ENCODE results near the gene TSPAN5.

Gene TSPAN5

DNA sequence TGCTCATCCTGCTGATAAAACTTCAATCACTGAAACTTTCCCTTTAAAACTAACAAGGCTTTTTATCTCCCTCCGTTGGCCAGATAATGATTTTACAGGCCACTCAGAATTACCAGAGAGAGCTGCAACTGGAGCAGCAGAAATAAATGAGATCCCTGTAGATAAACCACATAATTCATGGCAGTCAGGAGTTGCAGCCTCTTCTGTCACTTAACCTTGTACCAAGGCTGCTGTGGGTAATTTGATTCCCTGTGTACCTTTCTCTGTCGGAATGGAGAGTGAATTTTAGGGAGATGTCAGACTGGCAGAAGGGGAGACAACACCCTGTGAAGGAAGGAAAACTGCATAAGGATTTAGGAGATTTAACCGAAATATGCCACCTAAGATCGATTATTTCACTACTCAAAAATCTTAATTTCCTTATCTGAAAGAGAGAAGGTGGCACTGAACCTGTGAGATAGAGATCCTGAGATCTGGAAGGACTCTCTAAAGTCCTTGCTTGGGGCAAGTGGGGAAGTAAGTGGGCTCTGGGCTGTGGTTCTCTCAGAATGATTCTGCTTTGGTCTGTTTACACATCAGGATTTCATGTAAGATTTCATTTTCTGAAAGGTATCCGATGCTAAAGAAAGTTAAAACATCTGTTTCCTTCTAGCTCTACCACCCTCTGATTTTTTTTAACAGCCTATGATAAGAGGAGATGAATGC lies 14.3 kb upstream of the TSPAN5 start:
- no peak for DNase-seq

DNA sequence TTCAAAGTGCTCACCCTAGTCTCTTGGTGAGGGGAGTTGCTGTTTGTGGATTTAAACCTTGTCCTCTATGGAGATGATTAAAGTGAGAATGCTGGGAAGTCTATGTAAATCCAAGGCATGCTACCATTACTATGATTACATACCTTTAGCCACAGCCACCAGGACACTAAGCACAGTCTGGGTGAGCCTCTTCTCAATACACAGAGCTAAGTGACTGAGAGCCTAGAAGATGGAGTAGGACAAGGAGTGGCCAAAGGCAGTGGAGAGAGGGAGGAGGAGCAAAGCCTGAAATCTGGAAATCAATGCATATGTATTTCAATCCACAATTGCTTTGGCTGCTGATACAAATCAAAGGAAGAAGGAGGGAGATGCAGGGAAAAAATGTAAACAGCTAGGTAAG lies 12.7 kb upstream of the TSPAN5 start:
- no peak for DNase-seq

DNA sequence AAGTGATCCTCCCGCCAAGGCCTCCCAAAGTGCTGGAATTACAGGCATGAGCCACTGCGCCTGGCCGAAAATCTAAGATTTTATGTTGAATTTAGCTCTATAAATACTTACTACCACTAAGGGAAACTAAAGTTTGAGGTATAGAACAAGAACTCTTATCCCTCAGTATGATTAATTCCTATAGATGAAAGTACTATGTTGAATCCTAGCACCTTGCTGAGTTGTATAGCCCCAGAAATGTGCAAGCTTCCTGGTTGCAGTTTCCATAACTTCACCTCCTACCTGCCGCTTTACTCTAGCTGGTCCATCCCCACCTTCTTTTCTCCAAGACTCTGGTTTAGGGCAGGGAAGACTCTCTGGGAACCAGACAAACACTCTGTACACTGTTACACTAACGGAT lies 11.8 kb upstream of the TSPAN5 start:
- DNase-seq: no peak

DNA sequence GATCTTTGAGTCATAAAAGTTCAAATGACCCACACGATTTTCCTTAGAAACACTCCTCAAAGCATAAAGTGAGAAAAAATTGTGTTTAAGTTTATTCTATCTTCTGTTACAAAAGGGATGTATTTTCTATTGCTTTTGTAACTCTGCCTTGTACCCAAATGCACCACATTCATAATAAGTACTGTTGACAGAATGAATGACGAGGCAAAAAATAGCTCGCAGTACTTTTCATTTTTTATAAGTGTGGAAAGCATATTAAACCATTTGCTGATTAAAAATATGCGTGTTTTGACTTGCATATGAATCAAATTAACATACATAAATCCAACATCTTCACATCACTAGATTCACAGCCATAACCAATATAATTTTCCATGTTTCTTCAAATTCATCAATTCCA lies 11.2 kb upstream of the TSPAN5 start:
- no peak for DNase-seq

DNA sequence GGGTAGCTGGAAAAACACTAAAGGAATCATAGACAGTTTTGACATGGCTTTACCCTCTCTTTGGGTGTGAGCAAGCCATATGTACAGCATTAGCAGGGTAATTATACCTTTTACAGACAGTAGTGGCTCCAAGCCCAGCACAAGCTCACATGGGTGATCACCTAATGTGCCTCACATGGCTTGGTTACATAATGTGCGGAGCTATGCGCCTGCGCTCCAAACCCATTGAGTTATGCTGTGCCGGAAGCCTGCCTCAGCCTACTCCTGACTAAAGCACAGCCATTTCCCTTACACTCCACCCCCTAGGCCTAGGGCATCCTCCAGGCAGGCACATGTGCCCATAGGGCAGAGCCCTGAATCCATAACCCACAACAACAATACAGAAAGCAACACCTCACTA lies 6.5 kb upstream of the TSPAN5 start:
- no peak for DNase-seq

DNA sequence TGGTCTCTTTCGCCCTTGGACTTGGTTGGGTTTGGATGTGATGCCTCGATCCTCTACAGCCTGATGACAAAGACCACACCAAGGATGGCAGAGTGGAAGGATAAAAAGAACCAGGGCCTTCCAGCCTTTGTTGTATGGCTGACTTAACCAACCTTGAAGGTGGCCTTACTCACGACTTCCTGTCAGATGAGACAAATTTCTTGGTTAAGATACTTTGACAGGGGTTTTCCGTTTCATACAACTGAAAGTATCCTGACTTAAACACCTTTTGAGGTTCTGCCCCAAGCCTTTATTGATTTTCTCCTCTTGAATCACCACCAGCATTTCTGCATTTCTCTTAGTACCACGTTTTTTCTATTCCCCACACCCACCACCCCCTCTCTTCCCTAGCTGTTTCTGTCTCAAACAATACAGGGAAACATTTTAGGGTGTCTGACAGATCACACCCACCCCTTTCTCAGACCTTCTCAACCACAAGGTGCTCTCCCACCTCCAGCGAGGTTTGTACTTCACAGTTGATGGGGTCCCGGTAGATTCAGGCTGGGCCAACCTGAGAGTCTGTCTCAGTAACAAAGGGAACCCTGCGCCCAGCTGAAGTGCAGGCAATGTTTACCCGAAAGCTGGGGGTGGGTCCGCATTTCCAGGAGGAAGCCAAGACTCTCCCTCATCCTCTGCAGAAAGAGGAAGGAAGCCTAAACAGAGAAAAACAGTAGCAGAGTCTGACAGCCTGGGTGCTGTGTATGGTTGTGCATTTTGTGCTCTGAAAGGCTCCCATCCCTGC lies 5.0 kb upstream of the TSPAN5 start:
- DNase-seq: no peak

DNA sequence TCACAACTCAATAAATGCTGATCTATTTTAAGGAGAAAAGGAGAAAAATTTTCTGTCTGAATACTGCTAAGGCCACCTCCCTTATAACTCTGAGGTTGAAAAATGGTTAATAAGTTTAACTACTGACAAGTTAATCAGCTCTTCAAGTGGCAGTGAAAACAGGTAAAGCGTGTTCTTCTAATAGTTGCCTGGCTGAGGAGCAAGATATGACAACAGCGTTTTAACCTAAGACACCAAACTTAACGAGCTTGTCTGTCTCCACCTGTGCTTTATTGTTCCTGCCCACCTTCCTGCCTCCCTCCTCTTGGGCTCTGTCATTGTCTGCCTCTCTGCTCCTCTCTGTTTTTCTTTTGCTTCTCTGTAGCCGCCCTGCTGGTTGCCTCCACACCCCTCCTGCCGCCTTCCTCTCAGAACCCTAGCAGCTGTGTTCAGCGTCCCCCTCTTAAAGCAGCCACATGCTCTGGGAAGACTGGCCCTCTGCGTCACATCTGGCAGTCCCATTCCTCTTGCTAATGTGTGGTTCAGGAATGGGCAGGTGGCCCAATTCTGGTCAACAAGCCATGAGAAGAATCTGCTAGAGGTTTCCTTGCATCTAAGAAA lies 4.3 kb upstream of the TSPAN5 start:
- no peak for DNase-seq

DNA sequence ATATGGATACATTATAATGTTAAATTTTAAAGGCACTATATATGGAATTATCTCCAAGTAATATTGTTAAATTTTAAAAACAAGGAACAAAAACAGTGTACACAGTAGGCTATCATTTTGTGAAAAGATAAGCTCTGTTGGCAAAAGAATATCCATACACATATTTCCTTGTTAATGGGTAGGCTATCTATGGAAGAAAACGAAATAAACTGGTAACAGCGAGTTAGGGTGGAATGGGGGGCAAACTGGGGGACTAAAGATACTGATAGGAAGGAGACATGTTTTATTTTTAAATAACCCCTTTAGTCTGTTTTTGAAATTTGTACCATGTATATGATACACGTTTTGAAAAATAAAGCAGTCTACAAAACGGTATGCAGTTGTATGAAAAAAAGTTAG lies 3.6 kb upstream of the TSPAN5 start:
- no peak for DNase-seq

DNA sequence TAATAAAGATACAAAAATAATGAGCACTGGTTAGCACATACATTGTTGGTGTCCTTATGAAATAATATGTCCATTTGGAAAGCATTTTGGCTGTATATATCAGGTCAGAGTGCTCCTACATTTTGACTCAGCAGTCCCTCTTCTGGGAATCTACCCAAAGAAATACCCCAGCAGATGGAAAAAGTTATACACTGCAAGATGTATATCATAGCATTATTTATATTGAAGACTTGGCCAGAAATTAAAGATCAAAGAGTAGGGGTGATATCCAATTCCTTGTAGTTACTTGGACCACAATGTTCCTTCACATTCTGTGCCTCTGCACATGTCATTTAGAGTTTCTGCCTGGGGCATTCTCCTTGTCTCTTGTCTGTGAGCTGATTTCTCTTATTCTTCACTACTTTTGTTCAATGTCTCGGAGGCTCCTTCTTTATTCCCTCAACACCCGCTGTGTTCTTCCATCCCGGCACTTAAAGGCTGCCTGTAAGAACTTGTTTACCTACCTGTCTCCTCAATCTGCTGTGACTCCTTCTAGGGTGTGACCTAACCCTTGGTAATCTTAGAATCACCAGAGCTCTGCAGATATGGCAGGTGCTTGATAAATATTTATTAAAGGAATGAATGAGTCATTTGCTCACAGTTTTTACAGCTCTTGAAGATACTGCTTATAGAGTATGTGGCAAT lies 3.1 kb upstream of the TSPAN5 start:
- DNase-seq: no peak

DNA sequence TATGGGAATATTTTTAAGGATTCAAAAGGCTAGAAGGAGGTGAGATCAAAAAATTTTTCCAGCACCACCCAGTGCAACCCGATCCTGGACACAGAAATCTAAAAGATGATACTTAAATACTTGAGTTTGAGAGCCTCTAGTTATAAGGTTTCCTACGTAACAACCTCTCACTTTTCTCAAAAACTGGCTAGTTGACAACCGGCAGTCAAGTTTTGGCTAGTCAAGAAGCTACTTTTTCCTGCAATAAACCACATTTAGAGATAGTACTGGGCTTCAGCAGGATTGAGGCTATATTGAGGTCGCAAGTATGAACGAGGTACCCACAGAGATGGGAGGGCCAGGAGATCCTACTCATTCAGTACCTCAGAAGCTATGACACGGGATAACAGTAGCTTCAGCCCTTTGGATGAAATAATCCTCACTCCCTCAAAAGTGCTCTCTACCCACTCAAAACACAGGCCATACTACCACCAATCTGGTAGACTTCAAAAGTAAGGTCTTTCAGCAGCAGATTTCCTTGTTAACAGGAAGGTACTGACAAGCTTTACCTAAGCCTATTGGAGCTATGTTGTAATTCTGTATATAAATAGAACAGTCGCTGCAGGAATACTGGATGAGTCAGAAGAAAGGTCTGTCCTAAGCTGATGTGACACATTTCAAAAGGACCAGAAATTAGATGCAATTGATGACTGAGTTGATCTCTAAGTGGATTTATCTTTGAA lies 1.5 kb upstream of the TSPAN5 start:
- peak; percentile 46 for DNase-seq

DNA sequence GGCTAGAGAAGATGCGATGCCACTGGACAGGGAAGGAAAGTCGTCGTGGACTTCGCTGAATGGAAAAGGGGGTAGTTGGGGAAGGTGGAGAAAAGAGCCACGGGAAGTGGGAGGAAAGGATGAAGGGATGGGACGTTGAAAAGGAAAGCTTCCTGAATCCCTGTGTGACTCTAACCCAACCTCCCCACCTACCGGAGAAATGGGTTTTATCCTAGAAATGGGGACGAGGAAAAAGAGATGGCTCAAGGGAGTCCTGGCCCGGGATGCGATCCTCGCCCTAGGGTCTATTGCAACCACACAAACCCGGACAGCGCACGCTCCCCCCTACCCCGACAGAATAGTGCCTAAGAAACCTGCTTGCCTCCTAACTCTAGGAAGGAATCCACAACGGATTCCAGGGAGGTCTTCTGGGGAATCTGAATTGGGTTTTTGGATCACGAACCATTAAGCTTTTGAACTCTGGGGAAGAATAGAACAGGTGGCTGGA lies 738 bp upstream of the TSPAN5 start:
- peak; percentile 34 for DNase-seq

DNA sequence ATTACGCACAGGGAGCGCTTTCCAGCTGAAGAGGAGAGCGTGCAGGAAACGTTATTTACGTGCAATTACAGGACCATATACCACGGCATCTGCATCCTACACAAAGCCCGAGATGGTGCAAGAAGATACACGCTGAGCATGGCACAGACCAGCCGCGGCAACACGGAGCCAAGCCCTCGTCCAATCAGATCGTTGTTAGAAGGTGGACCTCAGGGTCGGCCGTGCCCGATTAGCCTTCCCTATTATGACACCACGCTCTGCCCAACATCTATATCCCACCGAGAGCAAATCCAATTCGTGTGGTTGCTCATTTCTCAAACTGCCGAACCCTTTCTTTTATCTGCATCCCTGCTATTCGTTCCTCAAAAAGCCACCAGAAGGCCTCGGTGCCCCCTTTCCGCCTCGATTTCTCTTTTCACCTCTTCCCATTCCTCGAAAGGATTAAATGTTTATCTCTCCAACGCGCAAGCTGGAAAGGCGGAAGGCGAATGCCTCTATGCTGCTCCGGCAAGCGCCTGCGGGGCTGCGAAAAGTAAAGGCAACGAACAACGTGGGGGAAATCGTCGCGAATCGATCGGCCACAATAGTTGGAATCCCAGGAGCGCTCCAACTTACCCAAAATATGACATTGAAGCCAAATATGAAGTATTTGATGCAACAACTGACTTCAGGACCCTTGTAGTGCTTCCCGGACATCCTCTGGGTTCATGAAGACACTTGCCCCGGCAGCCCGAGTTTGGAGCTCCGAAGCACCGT lies 702 bp downstream of the TSPAN5 start:
- peak; percentile 67 for DNase-seq

DNA sequence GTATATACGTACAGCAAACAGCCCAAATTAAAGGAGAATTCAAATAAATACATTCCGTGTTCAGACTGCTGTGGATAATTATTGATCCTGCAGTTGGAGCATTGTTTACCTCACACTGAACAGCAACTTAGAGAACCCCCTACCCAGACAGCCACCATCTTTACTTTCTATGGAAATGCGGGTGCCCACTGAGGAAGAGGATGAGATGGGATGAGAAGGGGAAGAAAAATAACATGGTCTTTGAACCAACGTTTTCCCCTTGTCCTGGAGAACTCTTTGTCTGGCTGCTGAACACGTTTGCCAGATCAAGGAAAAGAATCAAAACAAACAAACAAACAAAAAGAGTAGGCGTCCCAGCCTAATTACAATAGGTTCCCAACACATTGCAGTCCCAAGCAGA lies 1.5 kb downstream of the TSPAN5 start:
- no peak for DNase-seq

DNA sequence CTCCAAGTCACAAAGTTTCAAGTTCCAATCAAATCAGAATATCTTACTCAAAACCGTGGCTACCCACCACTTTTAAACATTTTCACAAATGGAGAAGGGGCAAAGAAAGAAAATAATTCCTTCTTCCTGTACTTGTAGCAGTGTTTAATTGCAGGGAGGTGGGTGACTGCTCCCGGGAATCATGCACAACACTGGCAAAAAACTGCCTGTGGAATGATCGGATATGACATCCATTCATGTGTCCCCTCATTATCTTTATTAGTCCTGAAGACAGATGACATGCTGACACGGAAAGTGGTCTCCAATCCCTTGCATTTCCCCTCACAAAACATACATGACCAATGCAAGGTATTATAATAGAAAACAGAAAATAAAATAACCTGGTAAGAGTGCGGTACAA lies 2.0 kb downstream of the TSPAN5 start:
- DNase-seq: no peak

DNA sequence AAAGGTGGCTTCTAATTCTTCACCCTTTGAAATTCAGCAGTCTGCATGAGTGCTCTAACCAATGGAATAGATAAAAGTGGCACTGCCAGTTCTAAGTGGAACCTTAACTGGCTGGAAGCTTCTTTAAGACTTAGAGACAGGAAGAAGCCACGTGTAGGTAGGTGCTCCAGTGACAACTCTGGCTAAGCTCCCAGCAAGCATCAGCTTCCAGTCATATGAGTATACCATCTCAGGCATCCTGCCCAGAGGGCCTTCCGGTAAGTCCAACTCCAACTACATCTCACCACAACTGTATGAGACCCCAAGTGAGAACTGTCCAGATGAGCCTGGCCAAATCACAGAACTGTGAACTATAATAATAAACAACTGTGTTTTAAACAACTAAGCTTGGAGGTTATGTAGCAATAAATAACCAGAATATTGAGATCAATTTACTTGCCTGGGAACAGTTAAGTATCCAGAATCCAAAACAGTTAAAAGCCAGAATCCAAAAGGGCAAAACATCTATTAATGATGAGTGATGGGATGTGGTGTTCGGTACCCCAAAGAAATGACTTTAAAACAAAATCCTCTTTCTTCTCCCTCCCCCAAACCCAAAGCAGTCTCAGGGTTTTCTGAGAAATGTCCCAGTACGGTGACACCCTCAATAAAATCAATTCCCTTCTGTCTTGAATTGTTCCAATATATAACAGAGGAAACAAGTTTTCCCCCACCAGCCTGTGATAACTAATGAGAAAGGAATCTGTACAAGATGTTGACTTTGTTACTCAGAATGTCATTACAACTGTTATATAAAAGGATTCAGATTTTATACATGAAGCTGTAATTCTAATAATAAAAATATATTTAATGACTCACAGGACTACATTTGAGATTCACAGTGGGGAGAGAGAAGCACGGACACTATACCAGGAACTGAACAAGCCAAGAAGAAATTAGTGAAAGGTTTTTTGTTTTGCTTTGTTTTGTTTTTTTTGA lies 4.2 kb downstream of the TSPAN5 start:
- DNase-seq: peak; percentile 88

DNA sequence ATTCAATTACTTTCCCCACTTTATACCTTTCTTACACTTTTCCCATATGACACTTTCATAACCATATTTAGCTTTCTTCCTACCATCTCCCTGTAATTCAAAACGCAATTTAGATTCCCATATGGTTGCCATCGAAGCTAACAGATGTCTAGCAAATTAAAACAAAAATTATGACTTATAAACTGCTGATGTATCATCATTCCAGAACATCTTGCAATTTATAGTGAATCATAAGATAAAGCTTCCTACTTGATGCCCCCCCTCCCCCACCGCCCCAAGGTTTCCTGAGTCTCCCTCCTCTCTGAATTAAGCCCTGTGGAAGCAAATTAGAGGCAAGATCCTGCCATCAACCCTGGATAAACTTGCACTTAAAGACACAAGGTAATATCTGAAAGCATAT lies 5.4 kb downstream of the TSPAN5 start:
- DNase-seq: peak; percentile 85

DNA sequence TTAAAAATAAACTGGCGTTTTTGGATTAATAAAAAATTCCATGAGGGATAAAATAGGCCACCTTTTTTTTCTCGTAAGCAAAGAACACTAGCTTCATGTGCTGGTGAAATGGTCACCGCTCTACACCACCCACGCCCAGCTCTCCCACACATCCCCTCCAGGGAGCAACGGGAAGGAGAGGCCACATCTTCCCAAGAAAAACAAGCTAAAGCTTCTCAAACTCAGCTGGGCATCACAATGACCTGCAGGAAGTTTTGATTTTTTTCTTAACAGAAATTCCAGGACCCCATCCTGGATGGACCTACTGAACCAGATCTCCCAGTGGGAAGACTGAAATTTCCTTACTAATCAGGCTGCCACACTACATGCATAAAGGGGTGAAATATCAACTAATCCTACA lies 9.8 kb downstream of the TSPAN5 start:
- DNase-seq: no peak

DNA sequence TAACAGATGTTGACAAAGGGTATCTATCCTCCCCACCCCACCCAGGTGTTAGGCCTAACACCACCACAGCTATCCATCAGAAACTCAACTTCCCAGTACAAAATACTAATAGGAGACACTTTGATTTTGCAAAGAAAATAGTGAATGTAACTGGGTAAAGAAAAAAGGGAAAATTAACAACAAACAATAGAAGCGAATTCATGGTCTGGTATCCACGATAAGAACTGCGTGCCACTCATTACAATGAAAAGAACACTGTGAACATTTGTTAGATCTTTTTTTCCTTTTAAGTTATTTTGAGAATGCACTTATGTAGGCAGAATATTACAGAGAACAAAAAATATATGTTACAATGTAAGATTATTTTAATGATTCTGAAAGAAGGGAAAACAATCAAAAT lies 12.0 kb downstream of the TSPAN5 start:
- DNase-seq: no peak

DNA sequence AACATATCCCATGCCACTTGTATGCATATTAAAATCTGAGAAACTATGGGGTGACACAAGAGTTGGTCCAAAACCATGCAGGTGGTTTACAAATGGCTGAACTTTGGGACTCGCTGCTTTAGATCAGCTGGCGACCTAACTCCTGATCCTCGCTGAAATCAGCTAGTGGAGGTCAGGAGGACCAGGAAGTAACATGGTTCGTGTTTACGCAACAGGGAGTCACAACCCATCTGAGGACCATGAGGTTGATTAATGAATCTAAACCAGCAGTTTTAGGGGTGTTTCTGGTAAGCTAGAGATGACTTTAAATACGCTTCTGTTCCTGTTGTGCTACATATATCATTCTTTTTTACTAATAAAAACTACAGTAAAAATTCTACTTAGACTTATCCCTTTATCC lies 12.9 kb downstream of the TSPAN5 start:
- no peak for DNase-seq

DNA sequence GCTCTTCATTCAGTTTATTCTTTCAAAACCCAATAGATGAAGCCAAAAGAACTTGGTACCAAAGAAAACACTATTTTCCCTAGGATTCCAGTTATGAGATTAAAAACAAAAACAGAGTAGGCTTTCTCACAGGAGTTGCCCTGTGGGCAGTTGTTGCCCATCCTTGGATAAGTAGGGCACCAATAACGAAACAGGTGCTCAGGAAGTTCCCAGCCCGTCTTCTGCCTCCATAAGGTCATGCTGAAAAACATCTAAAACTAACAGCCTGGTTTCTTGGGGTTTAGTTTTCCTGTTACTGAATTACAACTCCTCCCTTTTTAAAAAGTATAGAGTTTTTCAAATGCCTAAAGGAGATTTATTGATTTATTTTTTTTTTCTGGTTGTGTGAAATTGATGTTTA lies 14.7 kb downstream of the TSPAN5 start:
- no peak for DNase-seq

DNA sequence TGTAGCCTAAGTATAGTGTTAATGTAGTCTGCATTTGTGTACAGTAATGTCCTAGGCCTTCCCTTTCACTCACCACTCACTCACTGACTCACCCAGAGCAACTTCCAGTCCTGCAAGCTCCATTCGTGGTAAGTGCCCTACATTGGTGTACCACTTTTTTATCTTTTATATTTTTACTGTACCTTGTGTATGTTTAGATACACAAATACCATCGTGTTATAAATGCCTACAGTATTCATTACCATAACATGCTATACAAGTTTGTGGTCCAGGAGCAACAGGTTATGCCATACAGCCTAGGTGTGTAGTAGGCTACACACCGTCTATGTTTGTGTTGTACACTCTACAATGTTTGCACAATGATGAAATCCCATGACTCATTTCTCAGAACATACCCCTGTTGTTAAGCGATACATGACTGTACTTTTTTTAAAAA lies 15.4 kb downstream of the TSPAN5 start:
- peak; percentile 59 for DNase-seq

Measured in HCEC 1CT (cell line).